Measurements from ENCODE around the gene PARD3. TPM values are rescaled to one million over a fixed set of nuclear protein-coding genes. Genes with fewer than 3 reads are reported as not detected.

PARD3 gene
- total RNA-seq, 1 donor from 2014 or later, result 37.5 TPM

DNA sequence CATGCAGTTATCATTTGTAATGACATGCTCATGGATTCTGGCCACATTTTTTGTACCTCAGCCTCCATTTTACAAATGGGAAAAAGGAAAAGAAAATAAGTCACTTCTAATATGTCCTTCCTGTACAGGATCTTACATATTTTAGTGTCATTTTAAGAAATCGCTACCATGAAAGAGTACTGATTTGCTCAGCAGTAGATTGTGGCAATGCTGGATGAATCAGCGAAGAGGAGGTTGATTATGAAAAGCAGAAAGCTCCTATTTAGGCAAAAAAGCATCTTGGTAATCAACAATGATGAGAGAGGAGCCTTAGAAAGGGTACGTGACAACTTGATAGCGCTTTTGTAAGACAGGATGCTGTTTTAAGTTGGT lies 522.9 kb downstream of the PARD3 start:
- DNase-seq (ENCODE audit: low spot score in 2 of 2), result no peak
- intact Hi-C loops (cut with DNase I), result no loop called here
- Histone ChIP-seq H3K36me3 (no peaks in the 10 kb centered on the region), H3K27ac (no peak overlapping the region), H3K27me3 (no peaks in the 10 kb centered on the region), H3K9me3 (no peaks in the 10 kb centered on the region), H3K4me3 (no peak overlapping the region), H3K4me1 (peaks cover 0 to 3% of the 10 kb centered on the region in 2 donors)
- TF ChIP-seq, protein P1, sequence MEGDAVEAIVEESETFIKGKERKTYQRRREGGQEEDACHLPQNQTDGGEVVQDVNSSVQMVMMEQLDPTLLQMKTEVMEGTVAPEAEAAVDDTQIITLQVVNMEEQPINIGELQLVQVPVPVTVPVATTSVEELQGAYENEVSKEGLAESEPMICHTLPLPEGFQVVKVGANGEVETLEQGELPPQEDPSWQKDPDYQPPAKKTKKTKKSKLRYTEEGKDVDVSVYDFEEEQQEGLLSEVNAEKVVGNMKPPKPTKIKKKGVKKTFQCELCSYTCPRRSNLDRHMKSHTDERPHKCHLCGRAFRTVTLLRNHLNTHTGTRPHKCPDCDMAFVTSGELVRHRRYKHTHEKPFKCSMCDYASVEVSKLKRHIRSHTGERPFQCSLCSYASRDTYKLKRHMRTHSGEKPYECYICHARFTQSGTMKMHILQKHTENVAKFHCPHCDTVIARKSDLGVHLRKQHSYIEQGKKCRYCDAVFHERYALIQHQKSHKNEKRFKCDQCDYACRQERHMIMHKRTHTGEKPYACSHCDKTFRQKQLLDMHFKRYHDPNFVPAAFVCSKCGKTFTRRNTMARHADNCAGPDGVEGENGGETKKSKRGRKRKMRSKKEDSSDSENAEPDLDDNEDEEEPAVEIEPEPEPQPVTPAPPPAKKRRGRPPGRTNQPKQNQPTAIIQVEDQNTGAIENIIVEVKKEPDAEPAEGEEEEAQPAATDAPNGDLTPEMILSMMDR (IDR thresholded peaks at IDR 0.05), result no peak

DNA sequence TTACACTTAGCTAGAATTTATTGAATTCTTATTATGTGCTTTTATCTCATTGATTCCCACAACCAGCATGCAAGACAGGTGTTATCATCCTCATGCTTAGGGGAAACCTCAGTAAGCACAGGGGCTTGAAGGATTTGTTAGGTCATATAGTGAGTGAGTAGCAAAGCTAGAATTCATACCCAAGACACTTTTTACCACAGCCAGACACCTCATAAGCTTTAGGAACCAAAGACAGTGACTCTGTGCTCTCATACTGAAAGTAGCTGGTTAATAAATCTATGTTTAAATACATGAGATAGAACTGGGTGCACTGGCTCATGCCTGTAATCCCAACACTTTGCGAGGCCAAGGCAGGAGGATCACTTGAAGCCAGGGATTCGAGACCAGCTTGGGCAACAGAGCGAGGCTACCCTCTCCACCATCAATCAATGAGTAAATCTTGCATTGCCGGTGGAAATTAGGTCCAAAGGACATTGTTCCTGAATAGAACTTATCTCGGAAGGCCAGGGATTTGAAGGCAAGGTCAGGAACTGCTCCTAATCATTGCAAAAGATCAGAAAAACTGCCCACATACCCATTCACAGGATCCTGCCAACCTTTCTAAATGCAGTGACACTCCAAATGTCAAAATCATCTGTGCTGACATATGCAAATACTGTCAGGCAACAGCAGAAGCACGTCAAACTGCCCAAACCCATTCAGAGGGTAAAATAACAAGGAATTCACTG lies 523.5 kb downstream of the PARD3 start:
- no peaks in the 10 kb centered on the region for H3K36me3 ChIP-seq
- H3K27me3 ChIP-seq, result no peaks in the 10 kb centered on the region
- no peak overlapping the region for H3K27ac ChIP-seq
- peaks cover 0 to 3% of the 10 kb centered on the region in 2 donors for H3K4me1 ChIP-seq
- intact Hi-C loops (cut with DNase I), result no loop called here
- DNase-seq (ENCODE audit: low spot score in 2 of 2), result no peak
- TF ChIP-seq, protein P1 (IDR thresholded peaks at IDR 0.05), result no peak
- H3K4me3 ChIP-seq, result no peak overlapping the region
- no peaks in the 10 kb centered on the region for H3K9me3 ChIP-seq

DNA sequence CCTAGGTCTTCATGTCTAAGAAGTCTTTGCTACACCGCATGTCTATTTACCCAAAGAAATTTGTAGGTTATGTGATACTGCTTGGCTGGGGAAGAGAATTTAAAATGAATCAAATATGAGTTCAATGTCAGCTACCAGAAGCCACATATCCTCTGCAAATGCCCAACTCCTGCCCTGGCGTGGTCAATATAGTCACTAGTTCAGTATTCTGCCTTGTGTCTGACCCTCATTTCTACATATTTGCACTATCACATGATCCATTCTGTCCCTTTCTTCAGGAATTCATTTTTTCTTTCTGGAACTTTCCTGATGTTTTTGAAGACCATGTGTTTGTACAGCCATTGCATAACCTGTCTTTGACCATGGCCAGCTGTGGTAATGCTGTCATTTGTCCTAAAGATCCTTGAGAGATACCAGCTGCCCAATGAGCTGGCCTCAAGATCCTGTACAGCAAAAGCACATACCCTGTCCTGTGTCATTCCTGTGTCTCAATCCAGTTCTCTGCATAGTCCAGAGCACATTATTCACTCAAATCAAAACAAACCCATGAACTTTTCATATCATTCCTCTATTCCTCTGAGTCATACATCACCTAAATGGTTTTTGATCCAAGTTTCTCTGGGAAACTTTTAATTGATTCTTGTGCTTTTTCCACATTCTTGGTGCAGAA lies 524.5 kb downstream of the PARD3 start:
- peak in 1 of 2 donors; percentile 71 for DNase-seq (ENCODE audit: low spot score in 2 of 2)
- TF ChIP-seq, protein P1 (IDR thresholded peaks at IDR 0.05), result no peak
- Histone ChIP-seq H3K4me3 (no peak overlapping the region), H3K9me3 (no peaks in the 10 kb centered on the region), H3K4me1 (peaks cover 0 to 3% of the 10 kb centered on the region in 2 donors), H3K27me3 (no peaks in the 10 kb centered on the region), H3K36me3 (no peaks in the 10 kb centered on the region), H3K27ac (peak overlapping the region in 1 of 2 donors; percentile 19)
- intact Hi-C loops (cut with DNase I), result no loop called here

DNA sequence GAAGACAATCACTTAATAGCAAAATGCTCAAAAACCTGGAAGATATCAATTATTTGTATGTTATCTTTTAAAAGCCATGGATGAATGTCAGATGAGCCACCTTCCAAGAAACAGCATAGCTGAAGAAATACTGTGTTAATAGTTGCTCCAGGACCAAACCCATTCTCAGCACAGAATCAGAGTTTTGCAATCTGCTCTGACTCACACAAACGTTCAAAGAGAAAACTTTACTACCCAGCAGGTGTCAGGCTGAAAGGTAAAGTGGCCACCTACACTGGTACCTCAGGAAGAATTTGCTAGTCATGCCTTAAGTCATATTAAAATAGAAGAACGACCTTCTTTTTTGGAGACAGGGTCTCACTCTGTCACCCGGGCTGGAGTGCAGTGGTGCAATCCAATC lies 526.5 kb downstream of the PARD3 start:
- no peak overlapping the region for H3K27ac ChIP-seq
- intact Hi-C loops (cut with DNase I), result no loop called here
- H3K36me3 ChIP-seq, result no peaks in the 10 kb centered on the region
- no peak for DNase-seq (ENCODE audit: low spot score in 2 of 2)
- H3K4me3 ChIP-seq, result no peak overlapping the region
- TF ChIP-seq, protein P1 (IDR thresholded peaks at IDR 0.05), result no peak
- no peaks in the 10 kb centered on the region for H3K9me3 ChIP-seq
- peaks cover 0 to 3% of the 10 kb centered on the region in 2 donors for H3K4me1 ChIP-seq
- H3K27me3 ChIP-seq, result no peaks in the 10 kb centered on the region

DNA sequence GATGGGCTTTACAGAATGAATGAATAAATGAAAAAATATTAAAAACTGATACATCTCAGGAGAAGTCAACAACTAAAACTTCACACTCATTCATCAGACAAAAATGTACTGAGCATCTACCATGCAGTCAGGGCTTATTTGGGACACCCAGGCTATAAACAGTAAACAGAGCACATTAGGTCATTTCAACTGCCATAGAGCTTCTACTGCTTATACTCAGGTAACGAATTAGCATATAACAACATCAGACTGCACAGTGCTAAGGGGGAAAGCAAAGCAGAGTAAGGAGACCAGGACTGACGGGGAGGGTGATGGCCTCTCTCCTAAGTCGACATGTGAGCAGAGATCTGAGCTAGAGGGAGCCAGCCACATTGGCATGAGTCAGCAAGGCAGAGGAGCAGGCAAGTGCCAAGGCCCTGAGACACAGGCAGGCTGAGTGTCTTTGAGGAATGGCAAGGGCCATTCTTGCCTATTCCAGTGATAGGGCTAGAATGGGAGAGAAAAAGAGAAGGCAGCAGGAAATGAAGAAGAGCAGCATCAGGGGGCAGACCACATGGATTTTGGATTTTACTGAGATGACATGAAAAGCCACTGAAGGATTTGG lies 528.9 kb downstream of the PARD3 start:
- H3K27me3 ChIP-seq, result no peaks in the 10 kb centered on the region
- no peaks in the 10 kb centered on the region for H3K36me3 ChIP-seq
- no peak overlapping the region for H3K4me3 ChIP-seq
- H3K27ac ChIP-seq, result no peak overlapping the region
- H3K4me1 ChIP-seq, result peaks cover 0 to 16% of the 10 kb centered on the region in 2 donors
- DNase-seq (ENCODE audit: low spot score in 2 of 2), result no peak
- intact Hi-C loops (cut with DNase I), result no loop called here
- TF ChIP-seq, protein P1 (IDR thresholded peaks at IDR 0.05), result no peak
- no peaks in the 10 kb centered on the region for H3K9me3 ChIP-seq
